ENCODE results near the gene CBX2.

The CBX2 gene

DNA sequence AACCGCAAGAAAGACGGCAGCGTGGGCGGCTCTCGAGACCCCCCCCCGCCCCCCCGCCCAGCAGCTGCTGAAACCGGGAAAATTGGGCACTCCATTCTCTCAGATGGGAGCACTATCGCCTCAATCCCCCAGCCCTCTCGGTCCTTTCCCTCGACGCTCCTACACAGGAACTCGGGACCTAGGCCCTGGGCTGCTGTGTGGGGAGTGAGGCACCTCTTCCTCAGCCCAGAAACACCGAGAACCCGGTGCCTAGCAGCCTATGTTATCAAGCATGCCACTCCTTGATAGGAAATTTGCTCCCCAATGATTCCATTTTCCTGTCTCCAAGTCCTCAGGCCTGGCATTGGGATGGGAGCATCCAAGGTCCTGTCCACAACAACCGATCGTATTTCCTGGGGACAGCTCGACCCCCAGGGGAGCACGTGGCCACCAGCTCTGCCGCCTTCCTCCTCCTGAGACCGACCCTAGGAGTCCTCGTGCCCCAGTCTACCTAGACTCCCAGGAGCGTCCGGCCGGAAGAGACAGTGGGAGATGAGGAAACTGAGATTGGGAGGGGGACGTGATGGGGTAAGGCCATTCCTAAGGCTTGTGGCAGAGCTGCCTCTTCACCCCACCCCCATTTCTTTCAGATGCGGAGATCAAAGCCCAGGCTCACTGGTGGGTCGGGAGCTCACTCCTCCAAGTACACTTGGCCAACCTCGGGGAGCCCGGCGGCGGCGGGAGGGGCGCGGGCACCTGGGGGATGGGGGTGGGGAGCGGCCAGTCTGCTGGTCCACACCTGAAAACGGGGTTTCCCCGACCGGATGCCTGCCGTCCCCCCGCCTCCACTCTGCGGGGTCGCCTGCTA, 36.4 kb downstream of the CBX2 start:
- no peak for DNase-seq

DNA sequence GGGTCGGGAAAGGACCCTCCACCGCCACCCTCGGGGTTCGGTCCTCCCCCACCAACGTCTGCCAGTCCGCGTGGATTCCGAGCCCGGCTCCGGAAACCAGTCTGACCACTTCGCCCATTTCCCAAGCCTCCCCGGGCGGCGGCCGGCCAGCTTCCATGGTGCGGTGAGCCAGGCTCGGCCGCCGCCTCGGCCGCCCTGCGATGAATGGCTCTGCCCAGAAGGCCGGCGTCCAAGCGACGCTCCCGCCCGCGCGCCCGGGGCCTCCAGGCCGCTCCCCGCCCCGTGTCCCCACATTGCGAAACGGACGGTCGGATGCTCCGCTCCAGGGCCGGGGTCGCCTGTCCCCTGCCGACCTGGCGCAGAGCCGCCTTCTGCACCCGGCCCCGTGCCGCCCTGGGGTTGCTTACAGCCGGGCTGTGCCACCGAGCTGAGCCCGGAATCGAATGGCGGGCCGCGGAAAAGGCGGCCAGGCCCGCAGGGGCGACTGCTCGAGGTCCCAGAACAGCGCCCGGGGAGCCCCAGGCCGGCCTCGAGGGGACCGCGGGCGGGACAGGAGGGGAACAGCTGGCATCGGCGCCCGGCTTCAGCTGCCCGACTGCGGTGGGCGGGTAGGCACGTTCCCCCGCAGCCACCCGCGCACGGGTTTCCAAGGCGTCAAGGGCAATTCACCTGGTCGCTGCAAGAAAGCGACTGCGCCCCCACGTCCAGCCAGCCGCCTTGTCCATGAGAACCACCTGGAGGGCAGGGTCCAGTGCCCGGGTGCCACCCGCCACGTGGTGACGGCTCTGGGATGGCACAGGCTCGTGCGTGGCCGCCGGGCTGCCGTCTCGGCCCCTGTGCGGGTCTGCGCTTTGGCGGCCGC, 37.3 kb downstream of the CBX2 start:
- DNase-seq: no peak

DNA sequence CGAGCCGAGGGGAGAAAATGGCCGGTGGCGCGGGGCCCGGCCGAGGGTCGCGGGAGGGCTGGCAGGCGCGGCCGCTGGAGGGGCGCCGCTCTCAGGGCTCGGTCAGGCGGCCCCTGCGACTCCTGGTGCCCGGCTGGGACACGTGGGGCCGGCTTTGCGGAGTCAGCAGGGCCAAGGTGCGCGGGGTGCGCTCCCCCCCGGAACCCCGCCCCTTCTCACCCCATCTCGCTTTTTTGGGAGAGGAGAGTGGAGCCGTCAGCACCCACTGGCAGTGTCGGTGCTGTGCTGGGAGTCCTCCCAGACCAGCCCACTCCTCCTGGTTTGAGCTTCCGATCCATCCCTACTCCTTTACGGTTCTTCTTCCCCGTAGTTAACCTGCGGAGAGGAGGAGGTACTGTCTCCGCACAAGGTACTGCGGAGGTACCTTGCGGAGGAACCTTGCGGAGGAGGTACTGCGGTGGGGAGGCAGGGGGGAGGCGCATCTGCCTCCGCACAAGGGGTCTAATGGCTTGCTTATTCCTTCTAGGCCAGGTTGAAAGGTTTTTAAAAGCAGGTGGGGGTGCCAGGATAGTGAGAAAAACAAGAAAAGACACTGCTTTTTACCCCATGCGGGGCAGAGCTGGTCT, 38.0 kb downstream of the CBX2 start:
- DNase-seq: no peak

DNA sequence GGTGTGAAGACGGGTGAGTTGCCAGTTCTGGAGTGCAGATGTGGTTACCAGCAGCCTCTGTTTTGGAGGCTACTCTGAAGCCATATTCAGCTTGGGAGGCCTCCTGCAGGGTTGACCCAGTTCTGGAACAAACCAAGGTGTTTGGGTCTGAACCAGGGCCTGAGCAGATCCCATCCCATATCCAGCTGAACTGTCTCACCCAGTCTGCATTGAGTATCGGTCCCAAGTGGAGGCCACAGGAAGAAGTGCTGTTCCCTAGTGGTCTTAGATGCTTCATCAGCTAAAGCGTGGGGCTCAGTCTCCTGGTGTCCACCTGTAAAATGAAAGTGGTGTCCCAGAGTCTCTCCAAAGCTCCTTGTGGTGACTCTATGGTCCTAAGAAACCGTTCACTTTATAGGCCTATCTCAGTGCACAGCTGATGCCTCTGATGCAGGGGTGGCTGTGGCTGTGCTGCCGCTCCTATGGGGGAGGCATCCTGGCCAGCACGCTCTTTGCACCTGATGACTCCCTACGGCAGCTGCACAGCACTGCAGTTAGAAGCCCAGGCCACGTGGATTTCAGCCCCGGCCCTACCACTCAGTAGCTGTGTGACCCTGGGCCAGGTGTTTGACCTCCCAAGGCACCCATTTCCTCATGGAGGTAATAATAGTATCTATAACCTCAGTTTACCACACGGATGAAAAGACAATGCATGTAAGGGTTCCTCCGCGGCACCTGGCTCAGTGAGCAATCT, 40.2 kb downstream of the CBX2 start:
- no peak for DNase-seq

DNA sequence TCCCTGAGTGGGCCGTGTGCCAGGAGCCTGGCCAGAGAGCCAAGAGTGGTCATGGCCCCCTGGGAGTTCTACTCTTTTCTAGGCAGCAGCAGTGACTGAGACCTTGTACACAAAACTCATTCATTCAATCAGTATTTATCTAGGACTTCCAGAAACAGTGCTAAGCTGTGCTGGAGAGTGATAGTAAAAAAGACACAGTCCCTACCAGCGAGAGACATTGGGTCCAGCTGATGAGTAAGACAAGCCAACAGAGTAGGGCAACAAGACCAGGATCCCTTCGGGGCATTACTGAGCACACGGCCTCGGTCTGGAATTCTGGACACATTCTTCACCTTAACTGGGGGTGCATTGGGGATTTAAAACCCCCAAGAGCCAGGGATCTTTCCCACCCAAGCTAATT, 41.1 kb downstream of the CBX2 start:
- no peak for DNase-seq

DNA sequence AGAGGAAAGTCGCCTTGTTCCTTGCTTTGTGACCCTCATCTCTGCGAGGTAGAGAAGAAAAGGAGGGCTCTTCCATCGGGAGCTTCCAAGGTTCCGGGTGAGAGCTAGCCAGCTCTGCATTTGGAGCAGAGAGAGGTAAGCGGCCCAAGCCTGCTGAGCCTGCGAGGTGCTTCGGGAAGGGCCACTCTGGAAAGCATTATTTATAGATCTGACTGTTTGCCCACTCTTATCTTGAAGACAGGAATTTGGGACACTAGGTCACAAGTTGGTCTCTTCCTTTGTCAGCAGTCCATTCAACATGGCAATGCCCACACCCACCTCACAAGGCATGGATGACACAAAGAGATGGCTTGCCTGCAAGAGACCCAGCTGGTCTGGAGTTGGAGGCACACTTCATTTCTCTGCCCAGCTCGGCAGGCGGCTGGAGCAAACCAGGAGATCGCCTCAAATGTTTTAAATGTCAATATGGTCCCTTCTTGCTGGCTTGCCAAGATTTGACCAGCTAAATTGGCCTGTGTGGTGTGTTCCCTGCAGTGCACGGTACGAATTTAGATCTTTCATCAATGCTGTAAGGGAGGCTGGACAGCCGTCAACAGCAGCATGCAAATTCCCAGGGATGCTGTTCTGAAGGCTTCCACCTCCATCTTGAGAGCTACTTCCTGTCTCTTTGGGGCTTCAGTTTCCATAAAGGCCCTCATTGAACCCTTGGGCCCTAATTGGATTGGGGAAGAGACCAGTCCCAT, 41.8 kb downstream of the CBX2 start:
- no peak for DNase-seq

DNA sequence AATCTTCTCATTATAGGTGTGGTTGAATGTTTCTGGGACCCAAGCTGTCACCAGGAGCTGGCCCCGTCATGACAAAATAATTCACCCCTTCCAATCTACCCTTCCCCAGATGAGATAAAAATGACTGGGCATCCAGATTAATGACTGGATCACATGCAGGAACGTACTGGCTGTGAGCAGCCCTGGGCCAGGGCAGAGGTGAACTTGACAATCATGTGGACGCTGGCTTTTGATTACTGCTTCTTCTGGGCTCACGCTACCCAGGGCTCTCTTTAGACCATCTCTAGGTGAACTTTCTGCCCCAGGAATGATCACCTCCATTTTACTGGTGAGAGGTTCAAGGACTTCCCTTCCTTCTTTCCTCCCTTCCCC, 43.0 kb downstream of the CBX2 start:
- DNase-seq: no peak

DNA sequence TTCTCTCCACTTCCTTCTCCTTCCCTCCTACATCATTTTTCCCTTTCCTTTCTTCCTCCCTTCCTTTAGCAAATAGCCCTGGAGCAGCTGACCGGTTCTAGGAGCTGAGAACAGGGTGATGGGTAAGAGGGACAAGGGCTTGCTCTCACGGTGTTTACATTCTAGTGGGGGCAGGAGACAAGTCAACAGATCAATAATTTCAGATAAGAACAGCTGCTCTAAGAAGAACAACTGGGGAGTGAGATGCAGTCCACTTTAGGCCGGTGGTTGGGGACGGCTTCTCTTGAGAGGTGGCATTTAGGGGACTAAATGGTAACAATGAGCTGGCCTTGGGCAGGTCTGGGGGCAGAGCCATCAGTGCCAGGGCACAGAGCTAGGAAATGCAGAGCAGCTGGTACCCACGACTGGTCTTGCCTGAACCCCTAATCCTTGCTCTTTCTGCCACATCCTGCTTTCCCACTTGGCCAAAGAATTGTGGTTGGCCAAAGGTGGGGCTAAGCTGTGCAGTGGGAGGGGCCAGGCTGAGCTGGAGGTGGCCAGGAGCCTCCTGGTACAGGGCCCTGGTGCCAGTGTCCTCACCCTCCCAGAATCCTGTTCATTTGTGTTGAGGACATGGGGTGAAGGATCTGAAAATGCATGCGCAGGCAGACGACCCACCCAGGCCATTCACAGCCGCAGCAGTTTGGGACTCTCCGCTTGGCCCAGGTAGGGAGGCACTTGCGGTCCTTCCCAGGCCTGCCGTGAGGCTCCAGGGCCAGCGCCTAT, 43.6 kb downstream of the CBX2 start:
- DNase-seq: no peak

DNA sequence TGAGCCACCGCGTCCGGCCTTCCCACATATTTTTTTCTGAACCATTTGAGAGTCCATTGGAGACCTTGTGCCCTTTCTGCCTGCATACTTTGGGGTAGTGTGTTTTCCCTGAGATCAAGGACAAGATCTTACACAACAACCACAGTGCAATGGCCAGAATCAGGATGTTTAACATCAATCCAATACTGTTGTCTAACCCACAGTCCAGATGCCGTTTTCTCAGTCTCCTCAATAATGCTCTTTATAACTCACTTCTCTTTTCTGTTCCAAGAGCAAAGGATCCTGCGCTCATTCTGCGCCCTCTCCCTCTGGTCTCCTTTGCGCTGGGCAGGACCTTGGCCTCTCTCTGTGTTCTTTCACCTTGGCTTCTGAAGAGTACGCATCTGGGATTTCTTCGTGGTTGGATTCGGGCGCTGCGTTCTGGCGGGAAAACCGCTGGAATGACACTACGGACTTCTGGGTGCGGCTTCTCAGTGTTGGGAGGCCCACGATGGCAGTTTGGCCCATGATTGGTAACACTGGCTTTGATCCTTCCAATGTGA, 44.7 kb downstream of the CBX2 start:
- DNase-seq: no peak

DNA sequence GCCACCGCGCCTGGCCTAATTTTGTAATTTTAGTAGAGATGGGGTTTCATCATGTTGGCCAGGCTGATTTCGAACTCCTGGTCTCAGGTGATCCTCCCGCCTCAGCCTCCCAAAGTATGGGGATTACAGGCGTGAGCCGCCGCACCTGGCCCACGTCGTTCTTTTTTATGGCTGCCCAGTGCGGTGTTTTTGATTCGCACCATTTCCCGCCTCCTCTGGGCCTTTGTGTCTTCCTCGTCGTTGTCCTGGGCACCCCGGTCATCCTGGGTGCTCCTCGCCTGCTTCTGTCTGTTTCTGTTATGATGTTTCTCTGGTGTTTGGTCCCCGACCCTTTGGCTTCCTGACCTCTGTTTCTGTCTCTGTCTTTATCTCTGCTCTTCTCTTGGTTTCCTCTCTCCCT, 46.3 kb downstream of the CBX2 start:
- no peak for DNase-seq

DNA sequence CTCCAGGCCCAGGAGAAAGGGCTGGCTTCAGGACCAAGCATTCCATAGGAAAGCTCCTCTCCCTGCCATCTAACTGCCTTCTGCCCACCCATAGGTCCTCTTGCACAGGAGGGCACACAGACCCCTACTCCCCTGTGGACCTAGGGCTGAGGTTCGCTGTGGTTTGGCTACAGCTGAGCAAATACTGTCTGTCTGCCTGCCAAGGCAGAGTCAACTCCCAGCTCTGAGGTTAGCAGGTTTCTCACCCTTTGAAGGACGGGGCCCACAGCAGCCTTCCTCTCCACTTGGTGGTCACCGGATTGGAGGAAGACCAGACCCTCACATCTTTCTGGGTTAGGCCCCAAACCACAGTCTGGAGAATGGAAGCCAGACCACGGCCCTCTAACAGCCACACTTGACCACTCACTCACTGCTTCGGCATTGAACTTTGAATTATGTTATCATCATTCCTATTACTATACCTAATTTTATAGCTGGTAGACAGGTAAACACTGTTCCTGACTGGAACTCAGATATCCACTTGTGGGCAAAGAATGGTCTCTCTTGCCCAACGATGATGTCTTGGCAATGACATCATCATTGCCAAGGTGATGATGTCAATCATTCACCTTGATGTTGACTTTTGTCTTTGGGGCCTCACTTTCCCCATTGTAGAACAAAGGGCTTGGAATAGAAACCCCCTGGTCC, 47.1 kb downstream of the CBX2 start:
- no peak for DNase-seq

DNA sequence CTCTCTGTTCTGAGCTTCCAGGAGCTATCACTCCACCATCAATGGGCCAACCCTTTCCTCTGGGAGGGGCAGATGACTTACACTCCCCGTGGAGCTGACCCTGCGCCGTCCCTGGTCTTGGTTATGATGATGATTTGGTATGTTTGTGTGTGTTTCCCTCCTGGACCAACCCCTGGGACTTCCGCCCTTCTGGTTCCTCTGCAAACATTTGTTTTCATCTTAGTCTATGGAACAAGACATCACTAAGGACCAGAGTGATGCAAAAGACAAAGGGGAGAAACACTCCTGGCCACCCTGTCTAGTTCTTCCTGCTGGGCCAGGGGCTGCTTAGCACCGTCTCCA, 47.6 kb downstream of the CBX2 start:
- no peak for DNase-seq

DNA sequence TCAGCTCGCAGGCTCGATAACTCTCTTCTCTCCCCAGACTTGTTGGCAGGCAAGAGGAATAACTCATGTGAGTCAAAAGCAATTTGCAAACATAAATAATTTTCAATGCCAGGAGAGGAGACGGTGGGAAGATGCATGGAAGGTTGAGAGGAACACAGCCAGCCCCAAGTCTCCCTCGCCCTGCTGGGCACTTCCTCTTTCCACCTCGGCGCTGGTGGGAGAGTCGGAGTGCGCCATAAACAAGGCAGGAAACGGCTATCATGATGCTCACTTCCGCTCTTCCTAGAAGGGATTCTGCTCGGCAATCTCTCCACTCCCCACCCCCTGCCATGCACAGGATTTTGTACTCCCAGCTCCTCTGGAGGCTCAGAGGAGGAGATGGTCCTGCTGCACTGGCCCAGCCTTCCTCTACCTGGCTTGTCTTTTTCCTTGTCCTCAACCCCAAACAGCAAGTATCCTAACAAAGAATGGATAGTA, 48.3 kb downstream of the CBX2 start:
- no peak for DNase-seq

DNA sequence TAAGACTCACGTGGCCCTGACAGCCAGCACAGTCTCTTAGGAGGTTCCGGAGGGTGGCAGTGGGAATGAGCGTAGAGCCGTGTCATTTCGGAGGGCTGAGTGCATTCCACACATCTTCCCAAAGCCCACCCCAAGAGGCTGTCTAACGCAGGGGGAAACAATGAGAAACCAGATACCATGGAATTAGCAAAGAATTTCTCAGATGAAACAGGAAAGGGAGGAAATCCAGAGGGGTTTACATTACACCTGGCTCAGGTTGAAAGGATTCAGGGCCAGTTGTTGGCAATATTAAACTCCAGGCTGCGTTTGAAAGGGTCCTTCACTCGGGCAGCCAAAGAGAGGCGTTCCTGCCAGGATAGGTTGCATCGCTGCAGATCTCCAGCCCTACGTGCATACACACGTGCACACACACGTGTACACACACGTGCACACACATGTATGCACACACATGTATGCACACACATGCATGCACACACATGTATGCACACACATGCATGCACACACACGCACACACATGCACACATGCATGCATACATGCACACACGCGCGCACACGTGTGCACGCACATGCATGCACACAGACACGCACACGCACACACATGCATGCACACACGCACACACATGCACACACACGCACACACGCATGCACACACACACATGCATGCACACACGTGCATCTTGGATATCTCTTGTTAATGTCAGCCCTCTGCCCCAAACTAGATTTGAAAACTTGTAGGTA, 49.1 kb downstream of the CBX2 start:
- DNase-seq: no peak

DNA sequence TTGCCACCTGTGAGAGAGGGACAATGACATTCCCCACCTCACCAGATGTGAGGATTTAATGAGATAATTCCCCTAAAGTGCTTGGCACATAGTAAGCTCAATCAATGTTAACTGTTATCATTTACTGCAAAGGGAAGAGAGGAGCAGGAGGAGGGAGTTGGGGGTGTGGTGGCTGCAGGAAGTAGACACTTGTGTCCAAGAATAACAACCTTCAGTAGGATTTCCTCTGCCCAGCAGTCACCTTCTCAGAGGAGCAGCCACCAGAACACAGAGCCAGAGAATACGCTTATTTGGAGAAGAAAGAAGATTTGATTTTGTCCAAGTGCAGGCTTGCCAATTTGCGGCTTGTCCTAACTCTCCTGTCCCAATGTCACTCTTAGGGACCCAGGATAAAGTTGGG, 51.1 kb downstream of the CBX2 start:
- DNase-seq: no peak

DNA sequence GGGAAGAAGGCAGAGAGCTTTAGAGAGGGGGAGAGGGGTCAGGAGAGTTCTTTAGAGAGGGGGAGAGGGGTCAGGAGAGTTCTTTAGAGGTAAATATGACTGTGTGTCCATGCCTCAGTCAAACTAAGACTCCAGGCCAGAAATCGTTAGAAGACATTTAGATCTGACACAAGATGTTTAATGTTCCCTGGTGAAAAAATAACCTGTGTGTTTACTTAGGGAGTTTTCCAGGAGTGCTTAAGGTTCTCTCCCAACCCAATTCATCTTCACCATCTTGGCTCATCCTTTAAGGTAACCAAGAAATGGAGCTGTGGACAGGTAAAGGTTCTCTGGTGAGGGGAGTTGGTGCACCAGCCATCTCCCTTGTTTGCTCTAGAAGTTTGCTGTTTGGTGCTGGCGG, 51.5 kb downstream of the CBX2 start:
- no peak for DNase-seq

DNA sequence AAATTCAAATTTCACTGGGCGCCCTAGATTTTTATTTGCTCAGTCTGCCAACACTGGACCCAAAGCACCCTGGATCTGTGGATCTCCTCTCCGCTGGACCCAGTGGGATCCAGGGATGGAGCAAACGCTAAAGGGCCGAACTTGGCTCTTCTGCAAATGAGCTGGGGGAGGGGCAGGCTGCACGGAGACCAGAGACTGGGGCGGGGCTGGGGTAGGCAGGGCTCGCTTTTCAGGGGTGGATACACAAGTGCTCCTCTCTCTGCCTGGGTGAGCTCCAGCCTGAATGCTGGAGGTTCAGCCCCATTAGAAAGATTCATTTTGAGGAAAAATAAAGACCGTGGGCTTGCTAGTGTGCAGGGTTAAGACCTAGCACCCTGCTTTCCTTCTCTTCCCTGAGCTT, 52.4 kb downstream of the CBX2 start:
- DNase-seq: no peak

DNA sequence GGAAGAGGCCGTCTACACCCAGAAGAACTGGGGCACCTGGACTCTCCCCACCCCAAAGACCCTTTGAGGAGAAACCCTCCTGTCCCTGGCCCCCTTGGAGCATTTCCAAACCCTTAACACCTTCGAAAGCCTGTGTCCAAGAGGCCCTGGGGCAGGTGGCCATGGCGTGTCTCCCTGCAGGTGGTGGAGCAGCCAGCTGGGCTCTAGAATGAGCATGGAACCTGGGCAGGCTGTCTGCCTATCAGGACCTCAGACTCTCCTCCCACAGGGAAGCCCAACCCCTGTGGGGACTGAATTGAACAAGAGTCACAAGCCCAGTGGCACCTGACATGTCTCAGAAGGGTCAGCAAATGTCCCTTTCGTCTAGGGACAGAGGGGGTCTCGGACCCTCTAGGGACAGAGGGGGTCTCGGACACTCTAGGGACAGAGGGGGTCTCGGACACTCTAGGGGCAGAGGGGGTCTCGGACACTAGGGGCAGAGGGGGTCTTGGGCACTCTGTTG, 52.9 kb downstream of the CBX2 start:
- DNase-seq: no peak

Measured in COR-L47 (cell line).